ENCODE results near the gene ARPC2. TPM values are rescaled to one million over a fixed set of nuclear protein-coding genes. Genes with fewer than 3 reads are reported as not detected.

ARPC2 gene
- total and polyA plus RNA-seq, 2 of the 13 experiments (the other 11 are each of a cell fraction or from before 2014, with no cell fraction given): 168 to 303 TPM

- TF ChIP-seq ATRX (CRISPR knock-in tag; IDR thresholded peaks at IDR 0.05; ENCODE audit: borderline replicate concordance) (no peak), ZNF263 (CRISPR knock-in tag; IDR thresholded peaks at IDR 0.05) (no peak), ZNF629 (CRISPR knock-in tag; conservative IDR thresholded peaks at IDR 0.05) (peak; percentile 62; the same call in 1 of the 2 replicates), POLR2AphosphoS2 (IDR thresholded peaks at IDR 0.05; ENCODE audit: low read depth, low read length) (0 out of 2 replicates have a peak, but pooled peaks have one; percentile 23), IKZF4 (CRISPR knock-in tag; IDR thresholded peaks at IDR 0.05; ENCODE audit: borderline replicate concordance, low read depth, not compliant biosample characterization) (no peak), ZNF180 (CRISPR knock-in tag; IDR thresholded peaks at IDR 0.05; ENCODE audit: borderline replicate concordance, low read depth) (no peak), ZNF234 (CRISPR knock-in tag; conservative IDR thresholded peaks at IDR 0.05) (no peak), KDM4B (CRISPR knock-in tag; IDR thresholded peaks at IDR 0.05) (no peak), EP300 (IDR thresholded peaks at IDR 0.05; ENCODE audit: low read depth in 2 of 2, low read length in 2 of 2) (no peak), EP300 (CRISPR knock-in tag; IDR thresholded peaks at IDR 0.05; ENCODE audit: borderline replicate concordance) (no peak), ZNF713 (CRISPR knock-in tag; IDR thresholded peaks at IDR 0.05) (no peak), ZSCAN22 (CRISPR knock-in tag; IDR thresholded peaks at IDR 0.05) (0 out of 2 replicates have a peak, but pooled peaks have one; percentile 32), DNMT3B (CRISPR knock-in tag; conservative IDR thresholded peaks at IDR 0.05) (no peak), ARID5B (CRISPR knock-in tag; IDR thresholded peaks at IDR 0.05) (no peak), KLF16 (CRISPR knock-in tag; IDR thresholded peaks at IDR 0.05) (0 out of 4 replicates have a peak, but pooled peaks of 1 of the 2 experiments have one; percentile 1), TCF12 (IDR thresholded peaks at IDR 0.05) (no peak), TCF12 (CRISPR knock-in tag; IDR thresholded peaks at IDR 0.05) (no peak), ZNF773 (CRISPR knock-in tag; IDR thresholded peaks at IDR 0.05; ENCODE audit: borderline replicate concordance) (no peak), PHF21A (CRISPR knock-in tag; IDR thresholded peaks at IDR 0.05) (no peak), NCOA1 (CRISPR knock-in tag; IDR thresholded peaks at IDR 0.05) (no peak), RAD21 (CRISPR knock-in tag; IDR thresholded peaks at IDR 0.05) (no peak), TEF (CRISPR knock-in tag; IDR thresholded peaks at IDR 0.05) (no peak), ARNT2 (CRISPR knock-in tag; IDR thresholded peaks at IDR 0.05; ENCODE audit: low read depth) (no peak), DZIP1 (CRISPR knock-in tag; IDR thresholded peaks at IDR 0.05) (0 out of 2 replicates have a peak, but pooled peaks have one; percentile 12)
These were observed 55.0 kb downstream of the ARPC2 start (continued) for GRCh38 chr2:218271865-218272530.
